HepG2 (cell line): Measurements from ENCODE around the gene FBXO7. TPM values are rescaled to one million over a fixed set of nuclear protein-coding genes. Genes with fewer than 3 reads are reported as not detected.
A peak's percentile ranks its signal among the peaks of the same experiment; 100 is the strongest.

Experiments
- ARID3A ChIP-seq: IDR thresholded peaks from 2 replicates; pipeline ENCODE4 v1.6.1; 2012; ENCODE audit warnings: low read depth, low read length, improper control_type of control experiment
- CBX1 ChIP-seq: IDR thresholded peaks from one replicate; pipeline ENCODE4 v1.6.1; 2016; ENCODE audit warnings: antibody characterized with exemption, low read depth
- CHCHD3 ChIP-seq: sonication (generic); formaldehyde crosslinking; IDR thresholded peaks from 2 replicates; pipeline ENCODE4 v1.8.0; 2022; ENCODE audit warnings: mild to moderate bottlenecking, missing genetic modification reagents, moderate library complexity
- DNMT3B ChIP-seq: conservative IDR thresholded peaks from 2 replicates; pipeline ENCODE4 v1.6.1; 2016; ENCODE audit warnings: missing biosample characterization, control low read depth
- HOXA7 ChIP-seq: sonication (generic); formaldehyde crosslinking; IDR thresholded peaks from 2 replicates; pipeline ENCODE4 v1.8.1; 2022; ENCODE audit warnings: mild to moderate bottlenecking, missing genetic modification reagents, moderate library complexity
- HOXA9 ChIP-seq: sonication (generic); formaldehyde crosslinking; IDR thresholded peaks from 2 replicates; pipeline ENCODE4 v1.8.1; 2022; ENCODE audit warnings: missing genetic modification reagents, mild to moderate bottlenecking, moderate library complexity, borderline replicate concordance
- NFRKB ChIP-seq: fragments of 450-650 bp; IDR thresholded peaks from 2 replicates; pipeline ENCODE4 v1.6.1; 2017
- NR2F6 ChIP-seq, 2 experiments: IDR thresholded peaks; 2 replicates each; pipeline ENCODE4 v1.6.1; 2016; ENCODE audit warnings: antibody characterized with exemption in 1 of 2, mild to moderate bottlenecking in 1 of 2
- POLR2G ChIP-seq: fragments of 200-400 bp; formaldehyde crosslinking; IDR thresholded peaks from 2 replicates; pipeline ENCODE4 v1.6.1; 2018; ENCODE audit warnings: mild to moderate bottlenecking, low read depth, low read length, moderate library complexity
- RFX5 ChIP-seq: IDR thresholded peaks from 2 replicates; pipeline ENCODE4 v1.6.1; 2011; ENCODE audit warnings: low read depth, low read length, improper control_type of control experiment
- SOX6 ChIP-seq, 2 experiments: fragments of 450-650 bp in 1 of 2; sonication (generic) in 1 of 2; formaldehyde crosslinking in 1 of 2; IDR thresholded peaks; 2 replicates each; pipeline versions ENCODE4 v1.4.0 to v1.6.1; 2017 to 2020; ENCODE audit warnings: antibody characterized with exemption in 1 of 2, mild to moderate bottlenecking in 1 of 2, missing genetic modification reagents in 1 of 2
- TAF15 ChIP-seq: fragments of 200-400 bp; formaldehyde crosslinking; IDR thresholded peaks from one replicate; pipeline ENCODE4 v1.6.1; 2018; ENCODE audit warnings: mild to moderate bottlenecking, low read depth, low read length; ENCODE audit not compliant: poor library complexity, severe bottlenecking
- TEAD3 ChIP-seq: optimal IDR thresholded peaks from 2 replicates; pipeline ENCODE3; 2016; ENCODE audit warnings: borderline replicate concordance
- ZBTB3 ChIP-seq: sonication (generic); formaldehyde crosslinking; IDR thresholded peaks from 2 replicates; pipeline ENCODE4 v1.4.0; 2020; ENCODE audit warnings: low read depth, mild to moderate bottlenecking, moderate library complexity, missing genetic modification reagents, borderline replicate concordance
- ZFY ChIP-seq: sonication (generic); formaldehyde crosslinking; IDR thresholded peaks from 2 replicates; pipeline ENCODE4 v1.4.0; 2020; ENCODE audit warnings: missing genetic modification reagents
- ZNF773 ChIP-seq: sonication (generic); formaldehyde crosslinking; IDR thresholded peaks from 2 replicates; pipeline ENCODE4 v1.4.0; 2020; ENCODE audit warnings: missing genetic modification reagents, borderline replicate concordance
- polyA plus RNA-seq, 8 experiments: library from polyadenylated mRNA; depleted of rRNA in 3 of 8; stranded (reverse) in 7 of 8; unstranded in 1 of 8; fragments of >200 nt; fragmentation: Illumina TruSeq in 4 of 8; extraction: Trizol in 4 of 8; gene quantifications; 2 replicates each; pipeline versions ENCODE4 v1.2.1 to v1.2.3, GENCODE V29; 2011 to 2016; ENCODE audit warnings: low read depth in 4 of 8, missing spikeins in 1 of 8, mixed read lengths in 1 of 8; ENCODE audit not compliant: insufficient read depth in 1 of 8
- total RNA-seq, 5 experiments: library from RNA; depleted of rRNA; stranded (reverse); fragments of >200 nt; fragmentation: Illumina TruSeq; extraction: Trizol; gene quantifications; 2 replicates each; pipeline ENCODE4 v1.2.3, GENCODE V29; 2016; ENCODE audit warnings: low read depth in 1 of 5
- TF ChIP-seq, protein P1 (sequence below): sonication (generic); formaldehyde crosslinking; IDR thresholded peaks from 2 replicates; pipeline ENCODE4 v1.4.0; 2020; ENCODE audit warnings: missing genetic modification reagents
- TF ChIP-seq, protein P2 (sequence below): IDR thresholded peaks from 2 replicates; pipeline ENCODE4 v1.6.1; 2016
- TF ChIP-seq, protein P3 (sequence below): sonication (generic); formaldehyde crosslinking; IDR thresholded peaks from 2 replicates; pipeline ENCODE4 v1.5.1; 2020; ENCODE audit warnings: mild to moderate bottlenecking, missing genetic modification reagents, borderline replicate concordance

The FBXO7 gene
- total and polyA plus RNA-seq, 2 of the 13 experiments (the other 11 are each of a cell fraction or from before 2014, with no cell fraction given), result 105 to 172 TPM

GRCh38 chr22:32531931-32532819, 57.6 kb downstream of the FBXO7 start (continued):
- TF ChIP-seq, protein P1, sequence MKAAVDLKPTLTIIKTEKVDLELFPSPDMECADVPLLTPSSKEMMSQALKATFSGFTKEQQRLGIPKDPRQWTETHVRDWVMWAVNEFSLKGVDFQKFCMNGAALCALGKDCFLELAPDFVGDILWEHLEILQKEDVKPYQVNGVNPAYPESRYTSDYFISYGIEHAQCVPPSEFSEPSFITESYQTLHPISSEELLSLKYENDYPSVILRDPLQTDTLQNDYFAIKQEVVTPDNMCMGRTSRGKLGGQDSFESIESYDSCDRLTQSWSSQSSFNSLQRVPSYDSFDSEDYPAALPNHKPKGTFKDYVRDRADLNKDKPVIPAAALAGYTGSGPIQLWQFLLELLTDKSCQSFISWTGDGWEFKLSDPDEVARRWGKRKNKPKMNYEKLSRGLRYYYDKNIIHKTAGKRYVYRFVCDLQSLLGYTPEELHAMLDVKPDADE (CRISPR knock-in tag), result 0 out of 2 replicates have a peak, but pooled peaks have one; percentile 64
- TF ChIP-seq NR2F6 (IDR thresholded peaks at IDR 0.05) (peak; percentile 84), NR2F6 (CRISPR knock-in tag; IDR thresholded peaks at IDR 0.05) (peak; percentile 94), ZFY (CRISPR knock-in tag) (peak; percentile 56), CHCHD3 (CRISPR knock-in tag) (no peak), POLR2G (peak; percentile 79; the same call in 1 of the 2 replicates), ARID3A (no peak), CBX1 (peak; percentile 63), HOXA7 (CRISPR knock-in tag) (no peak), ZNF773 (no peak), SOX6 (IDR thresholded peaks at IDR 0.05) (no peak), SOX6 (CRISPR knock-in tag; IDR thresholded peaks at IDR 0.05) (peak; percentile 61), RFX5 (no peak), TAF15 (no peak), ZBTB3 (no peak), HOXA9 (CRISPR knock-in tag) (no peak), NFRKB (no peak), DNMT3B (CRISPR knock-in tag) (peak; percentile 87), TEAD3 (peak; percentile 72)
- TF ChIP-seq, protein P2, sequence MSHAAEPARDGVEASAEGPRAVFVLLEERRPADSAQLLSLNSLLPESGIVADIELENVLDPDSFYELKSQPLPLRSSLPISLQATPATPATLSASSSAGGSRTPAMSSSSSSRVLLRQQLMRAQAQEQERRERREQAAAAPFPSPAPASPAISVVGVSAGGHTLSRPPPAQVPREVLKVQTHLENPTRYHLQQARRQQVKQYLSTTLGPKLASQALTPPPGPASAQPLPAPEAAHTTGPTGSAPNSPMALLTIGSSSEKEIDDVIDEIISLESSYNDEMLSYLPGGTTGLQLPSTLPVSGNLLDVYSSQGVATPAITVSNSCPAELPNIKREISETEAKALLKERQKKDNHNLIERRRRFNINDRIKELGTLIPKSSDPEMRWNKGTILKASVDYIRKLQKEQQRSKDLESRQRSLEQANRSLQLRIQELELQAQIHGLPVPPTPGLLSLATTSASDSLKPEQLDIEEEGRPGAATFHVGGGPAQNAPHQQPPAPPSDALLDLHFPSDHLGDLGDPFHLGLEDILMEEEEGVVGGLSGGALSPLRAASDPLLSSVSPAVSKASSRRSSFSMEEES, result peak; percentile 80
- TF ChIP-seq, protein P3, sequence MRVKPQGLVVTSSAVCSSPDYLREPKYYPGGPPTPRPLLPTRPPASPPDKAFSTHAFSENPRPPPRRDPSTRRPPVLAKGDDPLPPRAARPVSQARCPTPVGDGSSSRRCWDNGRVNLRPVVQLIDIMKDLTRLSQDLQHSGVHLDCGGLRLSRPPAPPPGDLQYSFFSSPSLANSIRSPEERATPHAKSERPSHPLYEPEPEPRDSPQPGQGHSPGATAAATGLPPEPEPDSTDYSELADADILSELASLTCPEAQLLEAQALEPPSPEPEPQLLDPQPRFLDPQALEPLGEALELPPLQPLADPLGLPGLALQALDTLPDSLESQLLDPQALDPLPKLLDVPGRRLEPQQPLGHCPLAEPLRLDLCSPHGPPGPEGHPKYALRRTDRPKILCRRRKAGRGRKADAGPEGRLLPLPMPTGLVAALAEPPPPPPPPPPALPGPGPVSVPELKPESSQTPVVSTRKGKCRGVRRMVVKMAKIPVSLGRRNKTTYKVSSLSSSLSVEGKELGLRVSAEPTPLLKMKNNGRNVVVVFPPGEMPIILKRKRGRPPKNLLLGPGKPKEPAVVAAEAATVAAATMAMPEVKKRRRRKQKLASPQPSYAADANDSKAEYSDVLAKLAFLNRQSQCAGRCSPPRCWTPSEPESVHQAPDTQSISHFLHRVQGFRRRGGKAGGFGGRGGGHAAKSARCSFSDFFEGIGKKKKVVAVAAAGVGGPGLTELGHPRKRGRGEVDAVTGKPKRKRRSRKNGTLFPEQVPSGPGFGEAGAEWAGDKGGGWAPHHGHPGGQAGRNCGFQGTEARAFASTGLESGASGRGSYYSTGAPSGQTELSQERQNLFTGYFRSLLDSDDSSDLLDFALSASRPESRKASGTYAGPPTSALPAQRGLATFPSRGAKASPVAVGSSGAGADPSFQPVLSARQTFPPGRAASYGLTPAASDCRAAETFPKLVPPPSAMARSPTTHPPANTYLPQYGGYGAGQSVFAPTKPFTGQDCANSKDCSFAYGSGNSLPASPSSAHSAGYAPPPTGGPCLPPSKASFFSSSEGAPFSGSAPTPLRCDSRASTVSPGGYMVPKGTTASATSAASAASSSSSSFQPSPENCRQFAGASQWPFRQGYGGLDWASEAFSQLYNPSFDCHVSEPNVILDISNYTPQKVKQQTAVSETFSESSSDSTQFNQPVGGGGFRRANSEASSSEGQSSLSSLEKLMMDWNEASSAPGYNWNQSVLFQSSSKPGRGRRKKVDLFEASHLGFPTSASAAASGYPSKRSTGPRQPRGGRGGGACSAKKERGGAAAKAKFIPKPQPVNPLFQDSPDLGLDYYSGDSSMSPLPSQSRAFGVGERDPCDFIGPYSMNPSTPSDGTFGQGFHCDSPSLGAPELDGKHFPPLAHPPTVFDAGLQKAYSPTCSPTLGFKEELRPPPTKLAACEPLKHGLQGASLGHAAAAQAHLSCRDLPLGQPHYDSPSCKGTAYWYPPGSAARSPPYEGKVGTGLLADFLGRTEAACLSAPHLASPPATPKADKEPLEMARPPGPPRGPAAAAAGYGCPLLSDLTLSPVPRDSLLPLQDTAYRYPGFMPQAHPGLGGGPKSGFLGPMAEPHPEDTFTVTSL (CRISPR knock-in tag), result no peak
